ENCODE measurements around the gene ARHGAP19.

The ARHGAP19 gene

DNA sequence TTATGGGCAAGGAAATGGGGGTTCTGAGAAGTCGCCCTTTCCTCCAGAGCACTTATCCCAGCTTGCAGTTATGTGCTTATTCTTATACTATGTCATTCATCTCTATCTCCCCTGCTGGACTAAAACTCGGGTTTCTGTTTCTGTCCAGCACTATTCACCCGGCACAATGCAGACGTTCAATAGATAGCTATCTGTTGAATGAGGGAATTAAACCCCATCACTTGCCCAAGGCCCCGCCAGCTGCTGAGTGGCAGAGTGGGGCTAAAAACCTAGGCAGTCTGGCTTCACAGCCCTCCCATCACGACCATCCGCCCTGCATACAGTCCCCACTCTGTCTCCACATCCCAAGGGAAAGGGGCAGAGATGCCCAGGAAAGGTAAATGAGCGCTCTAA, 112.1 kb downstream of the ARHGAP19 start:
- H3K27ac ChIP-seq: no peak overlapping the region
- TF ChIP-seq, protein P1, sequence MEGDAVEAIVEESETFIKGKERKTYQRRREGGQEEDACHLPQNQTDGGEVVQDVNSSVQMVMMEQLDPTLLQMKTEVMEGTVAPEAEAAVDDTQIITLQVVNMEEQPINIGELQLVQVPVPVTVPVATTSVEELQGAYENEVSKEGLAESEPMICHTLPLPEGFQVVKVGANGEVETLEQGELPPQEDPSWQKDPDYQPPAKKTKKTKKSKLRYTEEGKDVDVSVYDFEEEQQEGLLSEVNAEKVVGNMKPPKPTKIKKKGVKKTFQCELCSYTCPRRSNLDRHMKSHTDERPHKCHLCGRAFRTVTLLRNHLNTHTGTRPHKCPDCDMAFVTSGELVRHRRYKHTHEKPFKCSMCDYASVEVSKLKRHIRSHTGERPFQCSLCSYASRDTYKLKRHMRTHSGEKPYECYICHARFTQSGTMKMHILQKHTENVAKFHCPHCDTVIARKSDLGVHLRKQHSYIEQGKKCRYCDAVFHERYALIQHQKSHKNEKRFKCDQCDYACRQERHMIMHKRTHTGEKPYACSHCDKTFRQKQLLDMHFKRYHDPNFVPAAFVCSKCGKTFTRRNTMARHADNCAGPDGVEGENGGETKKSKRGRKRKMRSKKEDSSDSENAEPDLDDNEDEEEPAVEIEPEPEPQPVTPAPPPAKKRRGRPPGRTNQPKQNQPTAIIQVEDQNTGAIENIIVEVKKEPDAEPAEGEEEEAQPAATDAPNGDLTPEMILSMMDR (IDR thresholded peaks at IDR 0.05): no peak
- TF ChIP-seq ZFX (IDR thresholded peaks at IDR 0.05; ENCODE audit: borderline replicate concordance): no peak

DNA sequence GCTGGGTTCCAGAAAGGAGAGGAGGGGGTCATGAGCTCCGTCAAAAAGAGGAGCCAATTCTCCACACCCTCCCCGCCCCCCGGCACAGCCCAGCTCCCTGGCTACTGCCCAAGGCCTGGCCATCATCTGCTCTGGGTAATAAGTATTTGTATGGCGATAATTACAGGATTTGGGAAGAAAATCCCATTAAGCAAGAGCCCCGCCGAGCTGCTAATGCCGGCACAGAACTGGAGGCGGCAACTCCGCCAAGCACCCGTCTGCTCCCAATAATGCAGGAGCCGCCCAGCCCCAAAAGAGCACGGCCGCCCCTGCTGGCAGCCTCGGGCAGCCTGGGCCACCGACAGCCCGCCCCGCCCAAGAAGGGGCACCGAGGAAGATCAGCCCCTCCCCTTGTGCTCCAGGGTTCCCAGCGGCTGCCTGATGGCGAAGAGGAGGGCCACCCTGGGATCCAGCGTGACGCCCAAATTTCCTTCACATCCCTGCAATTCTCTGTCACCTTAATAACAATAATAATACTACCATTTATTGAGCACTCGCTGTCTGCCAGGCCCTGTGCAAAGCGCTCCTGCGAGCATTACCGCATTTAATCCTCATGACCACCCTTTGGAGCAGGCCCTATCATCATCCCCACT, 112.6 kb downstream of the ARHGAP19 start:
- no peak overlapping the region for H3K27ac ChIP-seq
- TF ChIP-seq, protein P1 (IDR thresholded peaks at IDR 0.05): no peak
- no peak for TF ChIP-seq ZFX (IDR thresholded peaks at IDR 0.05; ENCODE audit: borderline replicate concordance)

DNA sequence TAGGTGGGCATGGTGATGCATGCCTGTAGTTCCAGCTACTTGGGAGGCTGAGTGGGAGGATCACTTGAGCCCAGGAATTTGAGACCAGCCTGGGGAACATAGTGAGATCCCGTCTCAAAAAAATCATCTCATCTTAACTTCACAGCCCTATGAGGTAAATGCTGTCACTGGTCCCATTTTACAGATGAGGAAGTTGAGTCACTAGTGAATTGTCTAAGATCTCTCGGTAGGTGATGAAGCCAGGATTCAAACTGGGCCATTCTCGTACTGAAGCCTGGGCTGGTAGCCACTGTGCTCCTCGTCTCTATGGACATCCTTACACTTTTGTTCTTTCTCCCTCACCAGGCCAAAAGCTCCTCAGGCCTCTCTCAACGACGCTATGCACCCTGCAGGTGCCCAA, 113.1 kb downstream of the ARHGAP19 start:
- no peak overlapping the region for H3K27ac ChIP-seq
- TF ChIP-seq, protein P1 (IDR thresholded peaks at IDR 0.05): no peak
- no peak for TF ChIP-seq ZFX (IDR thresholded peaks at IDR 0.05; ENCODE audit: borderline replicate concordance)

DNA sequence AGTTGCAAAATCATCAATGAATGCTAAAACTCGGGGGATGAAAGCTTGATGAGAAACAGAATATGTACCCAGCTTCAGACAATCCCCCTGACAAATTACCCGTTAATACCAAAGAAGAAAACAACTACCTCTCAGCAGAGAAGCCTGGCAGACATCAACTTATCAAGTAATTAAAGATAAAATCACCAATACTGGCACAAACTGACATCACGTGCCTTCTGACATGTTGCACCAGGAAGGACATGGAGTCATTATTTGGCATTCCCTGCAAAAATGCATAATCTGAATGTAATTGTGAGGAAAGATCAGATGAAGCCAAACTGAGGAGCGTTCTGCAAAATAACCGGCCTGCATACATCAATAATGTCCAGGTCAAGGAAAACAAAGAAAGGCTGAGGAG, 114.4 kb downstream of the ARHGAP19 start:
- no peak for TF ChIP-seq ZFX (IDR thresholded peaks at IDR 0.05; ENCODE audit: borderline replicate concordance)
- no peak overlapping the region for H3K27ac ChIP-seq

DNA sequence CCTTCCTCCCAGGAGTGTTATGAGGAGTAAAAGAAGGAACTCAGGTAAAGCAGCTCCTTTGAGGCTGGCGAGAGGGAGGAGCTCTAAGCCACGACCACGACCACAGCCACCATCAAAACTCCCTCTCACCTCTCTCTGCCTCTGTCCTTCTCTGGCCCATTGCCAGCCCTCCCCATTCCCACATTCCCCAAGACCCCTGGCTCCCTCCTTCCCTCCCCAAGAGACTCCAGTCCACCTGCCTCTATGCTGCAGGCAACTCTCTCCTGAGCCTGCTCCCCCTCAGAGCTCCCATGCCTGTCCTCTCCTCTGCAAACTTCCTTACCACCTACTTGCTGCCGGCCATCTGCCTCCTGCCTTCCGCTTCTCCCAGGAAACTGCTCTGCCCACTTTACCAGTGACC, 116.2 kb downstream of the ARHGAP19 start:
- H3K27ac ChIP-seq: no peak overlapping the region
- TF ChIP-seq, protein P1 (IDR thresholded peaks at IDR 0.05): no peak
- TF ChIP-seq ZFX (IDR thresholded peaks at IDR 0.05; ENCODE audit: borderline replicate concordance): no peak

DNA sequence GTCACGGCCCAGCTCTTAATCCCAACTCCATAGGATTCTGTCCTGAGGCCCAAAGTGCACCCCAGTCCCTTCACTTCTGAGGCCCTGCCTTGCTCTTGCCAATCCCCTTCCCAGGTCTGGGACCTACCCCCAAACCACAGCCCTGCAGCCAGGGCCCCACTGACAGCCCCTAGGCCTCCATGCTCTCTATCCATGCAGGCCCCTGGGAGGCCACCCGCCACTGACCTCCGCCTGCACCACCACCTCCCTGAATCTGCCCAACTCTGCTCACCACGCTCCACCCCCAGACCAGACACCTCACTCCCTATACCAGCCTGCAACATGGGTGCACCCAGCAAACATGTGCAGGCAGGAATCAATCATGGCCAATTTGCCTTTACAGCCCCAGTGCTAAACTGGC, 116.9 kb downstream of the ARHGAP19 start:
- TF ChIP-seq, protein P1 (IDR thresholded peaks at IDR 0.05): no peak
- no peak for TF ChIP-seq ZFX (IDR thresholded peaks at IDR 0.05; ENCODE audit: borderline replicate concordance)
- H3K27ac ChIP-seq: no peak overlapping the region

DNA sequence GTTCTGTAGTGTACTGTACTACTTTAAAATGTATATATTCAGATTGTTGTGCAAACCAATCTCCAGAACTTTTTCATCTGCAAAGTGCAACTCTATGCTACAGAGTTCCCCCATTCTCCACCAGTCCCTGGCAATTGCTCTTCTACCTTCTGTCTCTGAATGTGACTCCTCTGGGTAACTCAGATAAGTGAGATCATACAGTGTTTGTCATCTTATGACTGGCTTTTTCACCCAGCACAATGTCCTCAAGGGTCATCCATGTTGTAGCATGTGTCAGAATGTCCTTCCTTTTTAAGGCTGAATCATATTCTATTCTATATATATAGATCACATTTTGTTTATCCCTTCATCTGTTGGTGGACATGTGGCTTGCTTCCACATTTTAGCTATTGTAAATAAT, 117.5 kb downstream of the ARHGAP19 start:
- TF ChIP-seq, protein P1 (IDR thresholded peaks at IDR 0.05): no peak
- TF ChIP-seq ZFX (IDR thresholded peaks at IDR 0.05; ENCODE audit: borderline replicate concordance): no peak
- no peak overlapping the region for H3K27ac ChIP-seq

DNA sequence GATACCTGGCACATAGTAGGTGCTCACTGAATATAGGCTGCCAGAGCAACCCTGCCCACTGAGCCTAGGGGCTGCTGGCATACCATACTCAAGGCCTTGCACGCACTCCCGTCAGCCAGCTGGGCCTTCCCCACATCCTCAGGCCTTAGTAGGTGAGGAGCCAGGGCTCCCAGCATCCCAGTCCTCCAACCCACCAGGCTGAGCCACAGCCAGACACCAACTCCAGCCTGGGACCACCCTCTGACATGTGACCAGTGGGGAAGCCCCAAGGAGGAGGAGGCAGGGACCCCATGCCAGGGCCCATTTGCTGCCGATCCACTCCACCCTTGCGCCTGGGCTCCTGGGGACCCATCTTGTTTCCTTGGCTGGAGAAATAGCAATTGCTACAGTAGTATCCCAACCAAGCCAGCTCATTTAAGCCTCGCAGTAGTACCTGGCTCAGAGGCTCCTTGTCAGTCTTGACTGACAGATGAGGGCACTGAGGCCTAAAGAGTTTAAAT, 118.1 kb downstream of the ARHGAP19 start:
- no peak overlapping the region for H3K27ac ChIP-seq
- TF ChIP-seq, protein P1 (IDR thresholded peaks at IDR 0.05): no peak
- TF ChIP-seq ZFX (IDR thresholded peaks at IDR 0.05; ENCODE audit: borderline replicate concordance): no peak
